Measurements from ENCODE around the gene ADCY10.
"Not testable (repeated sequence)": the region's sequence is repeated elsewhere in the genome, so short reads cannot be mapped to it uniquely, and the experiment has no call there.

The ADCY10 gene

GRCh38 chr1:167887187-167887586 is 26.7 kb downstream of the ADCY10 start:
- not testable (repeated sequence) for H3K36me3 ChIP-seq (ENCODE audit: control insufficient read depth, insufficient read depth, low read length); H3K4me3 ChIP-seq (ENCODE audit: insufficient read depth, low read depth, low read length); H3K4me1 ChIP-seq (ENCODE audit: control insufficient read depth, insufficient read depth, low read length); H3K27ac ChIP-seq (ENCODE audit: insufficient read depth, low read depth, low read length, poor library complexity, severe bottlenecking); H3K27me3 ChIP-seq (ENCODE audit: control insufficient read depth, insufficient read depth, low read length, poor library complexity, severe bottlenecking); H3K9me3 ChIP-seq (ENCODE audit: control insufficient read depth, low read length)
- 92 to 93% methylated on average over 1 of the region's 2 CpGs for WGBS, 2 experiments

DNA sequence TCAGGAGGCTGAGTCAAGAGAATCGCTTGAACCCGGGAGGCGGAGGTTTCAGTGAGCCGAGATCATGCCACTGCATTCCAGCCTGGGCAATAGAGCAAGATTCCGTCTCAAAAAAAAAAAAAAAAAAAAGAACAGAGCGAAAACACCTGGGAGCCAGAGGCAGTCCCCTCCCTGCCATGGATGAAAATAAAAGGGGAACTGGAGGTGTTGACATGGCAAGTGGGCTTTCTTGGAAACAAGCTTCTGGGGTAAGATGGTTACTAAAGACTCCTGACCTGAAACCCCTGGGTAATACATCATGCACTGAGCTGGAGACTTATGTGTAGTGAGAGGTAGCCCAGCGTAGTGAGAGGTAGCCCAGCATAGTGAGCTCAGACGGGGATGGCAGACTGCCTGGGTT is 31.6 kb downstream of the ADCY10 start:
- Histone ChIP-seq H3K36me3 (ENCODE audit: control insufficient read depth, insufficient read depth, low read length) (no peaks in the 10 kb centered on the region), H3K27me3 (ENCODE audit: control insufficient read depth, insufficient read depth, low read length, poor library complexity, severe bottlenecking) (no peaks in the 10 kb centered on the region), H3K4me3 (ENCODE audit: insufficient read depth, low read depth, low read length) (no peak overlapping the region), H3K27ac (ENCODE audit: insufficient read depth, low read depth, low read length, poor library complexity, severe bottlenecking) (no peak overlapping the region), H3K4me1 (ENCODE audit: control insufficient read depth, insufficient read depth, low read length) (no peaks in the 10 kb centered on the region), H3K9me3 (ENCODE audit: control insufficient read depth, low read length) (no peaks in the 10 kb centered on the region)
- 92 to 95% methylated on average over 8 of the region's 8 CpGs for WGBS, 2 experiments

DNA sequence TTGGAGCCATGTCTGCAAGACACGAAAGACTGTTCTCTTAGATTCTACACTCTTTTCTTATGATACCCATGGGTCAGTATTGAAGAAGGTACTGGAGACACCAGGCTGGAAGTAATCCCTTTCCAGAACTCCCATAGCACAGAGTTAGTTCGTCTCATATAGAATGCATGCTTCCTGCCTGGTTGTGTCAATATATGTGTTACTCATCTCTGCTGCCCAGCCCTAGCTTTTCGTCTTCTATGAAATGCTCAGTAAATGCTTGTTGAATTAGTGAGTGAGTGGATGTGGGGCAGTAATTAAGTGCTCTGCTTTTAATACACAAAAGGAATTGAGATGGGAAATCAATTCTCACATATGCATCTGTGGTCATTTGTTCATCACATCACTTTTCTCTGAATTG is 32.1 kb downstream of the ADCY10 start:
- H3K4me1 ChIP-seq (ENCODE audit: control insufficient read depth, insufficient read depth, low read length), result no peaks in the 10 kb centered on the region
- H3K36me3 ChIP-seq (ENCODE audit: control insufficient read depth, insufficient read depth, low read length), result no peaks in the 10 kb centered on the region
- H3K27me3 ChIP-seq (ENCODE audit: control insufficient read depth, insufficient read depth, low read length, poor library complexity, severe bottlenecking), result no peaks in the 10 kb centered on the region
- WGBS, 2 experiments, result 89 to 95% methylated on average over 3 of the region's 3 CpGs
- no peak overlapping the region for H3K4me3 ChIP-seq (ENCODE audit: insufficient read depth, low read depth, low read length)
- H3K27ac ChIP-seq (ENCODE audit: insufficient read depth, low read depth, low read length, poor library complexity, severe bottlenecking), result no peak overlapping the region
- H3K9me3 ChIP-seq (ENCODE audit: control insufficient read depth, low read length), result no peaks in the 10 kb centered on the region

- no peak overlapping the region for H3K27ac ChIP-seq (ENCODE audit: insufficient read depth, low read depth, low read length, poor library complexity, severe bottlenecking)
- H3K36me3 ChIP-seq (ENCODE audit: control insufficient read depth, insufficient read depth, low read length), result no peaks in the 10 kb centered on the region
- no peaks in the 10 kb centered on the region for H3K9me3 ChIP-seq (ENCODE audit: control insufficient read depth, low read length)
- no peaks in the 10 kb centered on the region for H3K4me1 ChIP-seq (ENCODE audit: control insufficient read depth, insufficient read depth, low read length)
- H3K4me3 ChIP-seq (ENCODE audit: insufficient read depth, low read depth, low read length), result no peak overlapping the region
- H3K27me3 ChIP-seq (ENCODE audit: control insufficient read depth, insufficient read depth, low read length, poor library complexity, severe bottlenecking), result no peaks in the 10 kb centered on the region
Measured at GRCh38 chr1:167881069-167881468, 32.9 kb downstream of the ADCY10 start.

- no peak overlapping the region for H3K4me3 ChIP-seq (ENCODE audit: insufficient read depth, low read depth, low read length)
- H3K9me3 ChIP-seq (ENCODE audit: control insufficient read depth, low read length), result no peaks in the 10 kb centered on the region
- 94 to 95% methylated on average over 3 of the region's 3 CpGs for WGBS, 2 experiments
- no peaks in the 10 kb centered on the region for H3K4me1 ChIP-seq (ENCODE audit: control insufficient read depth, insufficient read depth, low read length)
- no peaks in the 10 kb centered on the region for H3K36me3 ChIP-seq (ENCODE audit: control insufficient read depth, insufficient read depth, low read length)
- no peak overlapping the region for H3K27ac ChIP-seq (ENCODE audit: insufficient read depth, low read depth, low read length, poor library complexity, severe bottlenecking)
- H3K27me3 ChIP-seq (ENCODE audit: control insufficient read depth, insufficient read depth, low read length, poor library complexity, severe bottlenecking), result no peaks in the 10 kb centered on the region
Measured at GRCh38 chr1:167880580-167881021, 33.3 kb downstream of the ADCY10 start.

GRCh38 chr1:167879508-167879907 is 34.4 kb downstream of the ADCY10 start:
- no peak overlapping the region for H3K27ac ChIP-seq (ENCODE audit: insufficient read depth, low read depth, low read length, poor library complexity, severe bottlenecking)
- no peaks in the 10 kb centered on the region for H3K9me3 ChIP-seq (ENCODE audit: control insufficient read depth, low read length)
- no CpG with 5 or more reads among the region's 1 CpG for WGBS, 2 experiments
- H3K36me3 ChIP-seq (ENCODE audit: control insufficient read depth, insufficient read depth, low read length), result no peaks in the 10 kb centered on the region
- no peak overlapping the region for H3K4me3 ChIP-seq (ENCODE audit: insufficient read depth, low read depth, low read length)
- H3K4me1 ChIP-seq (ENCODE audit: control insufficient read depth, insufficient read depth, low read length), result no peaks in the 10 kb centered on the region
- no peaks in the 10 kb centered on the region for H3K27me3 ChIP-seq (ENCODE audit: control insufficient read depth, insufficient read depth, low read length, poor library complexity, severe bottlenecking)

GRCh38 chr1:167878372-167879160 is 35.4 kb downstream of the ADCY10 start:
- Histone ChIP-seq H3K9me3 (ENCODE audit: control insufficient read depth, low read length) (no peaks in the 10 kb centered on the region), H3K27ac (ENCODE audit: insufficient read depth, low read depth, low read length, poor library complexity, severe bottlenecking) (no peak overlapping the region), H3K4me1 (ENCODE audit: control insufficient read depth, insufficient read depth, low read length) (no peaks in the 10 kb centered on the region), H3K27me3 (ENCODE audit: control insufficient read depth, insufficient read depth, low read length, poor library complexity, severe bottlenecking) (no peaks in the 10 kb centered on the region), H3K36me3 (ENCODE audit: control insufficient read depth, insufficient read depth, low read length) (no peaks in the 10 kb centered on the region), H3K4me3 (ENCODE audit: insufficient read depth, low read depth, low read length) (no peak overlapping the region)
- 94% methylated on average over 7 of the region's 7 CpGs for WGBS, 2 experiments

- no peaks in the 10 kb centered on the region for H3K4me1 ChIP-seq (ENCODE audit: control insufficient read depth, insufficient read depth, low read length)
- H3K36me3 ChIP-seq (ENCODE audit: control insufficient read depth, insufficient read depth, low read length), result no peaks in the 10 kb centered on the region
- H3K9me3 ChIP-seq (ENCODE audit: control insufficient read depth, low read length), result no peaks in the 10 kb centered on the region
- 93 to 96% methylated on average over 2 to 3 of the region's 3 CpGs for WGBS, 2 experiments
- H3K4me3 ChIP-seq (ENCODE audit: insufficient read depth, low read depth, low read length), result no peak overlapping the region
- H3K27me3 ChIP-seq (ENCODE audit: control insufficient read depth, insufficient read depth, low read length, poor library complexity, severe bottlenecking), result no peaks in the 10 kb centered on the region
- no peak overlapping the region for H3K27ac ChIP-seq (ENCODE audit: insufficient read depth, low read depth, low read length, poor library complexity, severe bottlenecking)
Measured at GRCh38 chr1:167876597-167877175, 37.2 kb downstream of the ADCY10 start.

GRCh38 chr1:167871331-167871730 is 42.6 kb downstream of the ADCY10 start:
- Histone ChIP-seq H3K36me3 (ENCODE audit: control insufficient read depth, insufficient read depth, low read length) (no peaks in the 10 kb centered on the region), H3K4me3 (ENCODE audit: insufficient read depth, low read depth, low read length) (no peak overlapping the region), H3K27me3 (ENCODE audit: control insufficient read depth, insufficient read depth, low read length, poor library complexity, severe bottlenecking) (no peaks in the 10 kb centered on the region), H3K4me1 (ENCODE audit: control insufficient read depth, insufficient read depth, low read length) (peaks cover 3% of the 10 kb centered on the region), H3K27ac (ENCODE audit: insufficient read depth, low read depth, low read length, poor library complexity, severe bottlenecking) (no peak overlapping the region), H3K9me3 (ENCODE audit: control insufficient read depth, low read length) (no peaks in the 10 kb centered on the region)

DNA sequence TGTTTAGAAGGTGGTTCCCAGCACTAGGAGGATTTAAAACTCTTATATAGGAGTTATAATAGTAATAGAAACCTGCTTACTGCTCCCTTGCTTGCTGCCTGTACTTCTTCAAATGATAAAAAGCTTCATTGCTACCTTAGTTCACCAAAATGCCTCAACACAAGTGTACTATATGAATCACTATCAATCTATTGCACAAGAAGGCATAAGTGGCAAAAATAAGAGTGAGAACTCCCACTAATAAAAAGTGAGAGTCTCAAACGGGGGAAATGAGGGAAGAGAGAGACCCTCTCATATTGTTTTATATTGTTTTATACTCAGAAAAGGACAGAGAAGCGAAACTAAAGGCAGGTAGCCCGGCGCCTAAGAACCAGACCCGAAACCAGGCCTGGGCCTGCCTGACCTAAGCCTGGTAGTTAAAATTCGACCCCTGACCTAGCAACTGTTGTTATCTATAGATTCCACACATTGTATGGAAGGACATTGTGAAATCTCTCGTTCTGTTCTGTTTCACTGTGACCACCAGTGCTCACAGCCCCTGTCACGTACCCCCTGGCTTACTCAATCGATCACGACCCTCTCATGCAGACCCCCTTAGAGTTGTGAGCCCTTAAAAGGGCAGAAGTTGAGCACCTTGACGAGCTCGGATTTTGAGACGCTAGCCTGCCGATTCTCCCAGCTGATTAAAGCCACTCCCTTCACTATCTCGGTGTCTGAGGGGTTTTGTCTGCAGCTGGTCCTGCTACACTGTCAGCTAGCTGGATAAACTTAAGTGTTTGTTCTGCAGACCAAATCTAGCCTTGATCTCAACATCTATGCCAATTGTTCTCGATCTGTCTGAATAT is 44.6 kb downstream of the ADCY10 start:
- H3K4me3 ChIP-seq (ENCODE audit: insufficient read depth, low read depth, low read length); H3K27ac ChIP-seq (ENCODE audit: insufficient read depth, low read depth, low read length, poor library complexity, severe bottlenecking): not testable (repeated sequence)
- WGBS, 2 experiments, result 77% methylated on average over 15 to 16 of the region's 16 CpGs

More for the DNA sequence above, 44.6 kb downstream of the ADCY10 start:
- H3K9me3 ChIP-seq (ENCODE audit: control insufficient read depth, low read length); H3K36me3 ChIP-seq (ENCODE audit: control insufficient read depth, insufficient read depth, low read length); H3K27me3 ChIP-seq (ENCODE audit: control insufficient read depth, insufficient read depth, low read length, poor library complexity, severe bottlenecking); H3K4me1 ChIP-seq (ENCODE audit: control insufficient read depth, insufficient read depth, low read length): not testable (repeated sequence)
